PC-9 (cell line): Measurements from ENCODE around the gene RNF114. TPM values are rescaled to one million over a fixed set of nuclear protein-coding genes. Genes with fewer than 3 reads are reported as not detected.

Experiments used
- BruUV-seq: library from RNA; stranded (reverse); fragments of 400-500 nt; replicated peaks from 2 replicates; lab custom pipeline; 2021; lab: Mats Ljungman, UMichigan
- CTCF ChIA-PET: fragments of 300-600 bp; sonication (Branson Sonifier 250); formaldehyde crosslinking; loops from one replicate; lab custom pipeline; 2022; ENCODE audit warnings: antibody characterized with exemption; lab: Charles Lee
- POLR2A ChIA-PET: fragments of 300-600 bp; sonication (Branson Sonifier 250); formaldehyde crosslinking; loops from one replicate; lab custom pipeline; 2022; ENCODE audit warnings: antibody characterized with exemption; ENCODE audit not compliant: unreplicated experiment; lab: Charles Lee
- DNase-seq, 2 experiments: peaks; one replicate each; pipeline versions ENCODE4 v3.0.0 to v3.0.0-alpha.2; 2015 to 2022; ENCODE audit warnings: mixed read lengths in 1 of 2
- H2AFZ ChIP-seq: fragments of 200-600 bp; sonication (generic); 2 replicates; pipeline ENCODE4 v1.8.1; 2017; ENCODE audit warnings: antibody characterized with exemption
- H3F3A ChIP-seq: fragments of 200-600 bp; sonication (generic); 2 replicates; pipeline ENCODE4 v1.8.1; 2017; ENCODE audit warnings: antibody characterized with exemption, mild to moderate bottlenecking, low read depth; ENCODE audit not compliant: insufficient read depth
- H3K27ac ChIP-seq: fragments of 200-600 bp; sonication (generic); 2 replicates; pipeline ENCODE4 v1.6.1; 2016; ENCODE audit warnings: mixed run types
- H3K27me3 ChIP-seq: fragments of 200-600 bp; sonication (generic); 2 replicates; pipeline ENCODE4 v1.6.1; 2016; ENCODE audit warnings: low read depth, mixed run types; ENCODE audit not compliant: insufficient read depth
- H3K36me3 ChIP-seq: fragments of 200-600 bp; sonication (generic); 2 replicates; pipeline ENCODE4 v1.6.1; 2016; ENCODE audit warnings: low read depth, mixed run types
- H3K4me1 ChIP-seq: fragments of 200-600 bp; sonication (generic); replicated peaks from 2 replicates; pipeline ENCODE4 v1.6.1; 2016; ENCODE audit warnings: mixed run types; ENCODE audit not compliant: insufficient read depth
- H3K4me2 ChIP-seq: fragments of 200-600 bp; sonication (generic); 2 replicates; pipeline ENCODE4 v1.6.1; 2017; ENCODE audit warnings: mixed run types
- H3K4me3 ChIP-seq: fragments of 200-600 bp; sonication (generic); 2 replicates; pipeline ENCODE4 v1.6.1; 2016; ENCODE audit warnings: mixed run types
- H3K79me2 ChIP-seq: fragments of 200-600 bp; sonication (generic); 2 replicates; pipeline ENCODE4 v1.6.1; 2017; ENCODE audit warnings: low read depth, mixed run types
- H3K9me2 ChIP-seq: fragments of 200-600 bp; sonication (generic); 2 replicates; pipeline ENCODE4 v1.8.1; 2017; ENCODE audit warnings: mild to moderate bottlenecking; ENCODE audit not compliant: insufficient read depth
- H3K9me3 ChIP-seq: fragments of 200-600 bp; sonication (generic); 2 replicates; pipeline ENCODE4 v1.8.1; 2016; ENCODE audit warnings: low read depth; ENCODE audit not compliant: insufficient read depth
- H4K20me1 ChIP-seq: fragments of 200-600 bp; sonication (generic); 2 replicates; pipeline ENCODE4 v1.8.1; 2017; ENCODE audit not compliant: insufficient read depth
- EZH2 ChIP-seq: fragments of 200-600 bp; sonication (generic); IDR thresholded peaks from 2 replicates; pipeline ENCODE4 v1.8.0; 2017; ENCODE audit warnings: antibody characterized with exemption, low read depth
- intact Hi-C: fragments of 100-400 bp; cut with micrococcal nuclease; formaldehyde crosslinking; loops from one replicate; pipeline ENCODE4 v1.10.0; 2022; ENCODE audit not compliant: unreplicated experiment
- total RNA-seq: library from RNA; stranded (reverse); gene quantifications from 2 replicates; pipeline ENCODE4 v1.2.3, GENCODE V29; 2021
- TF ChIP-seq, protein P1 (sequence below): fragments of 200-600 bp; sonication (generic); conservative IDR thresholded peaks from 2 replicates; pipeline ENCODE4 v1.6.1; 2017; ENCODE audit warnings: mixed run types, antibody characterized with exemption, mild to moderate bottlenecking, moderate library complexity

Gene RNF114
- total RNA-seq, 1 experiment from 2014 or later = 92.5 TPM

- no peaks in the 10 kb centered on the region for H3K36me3 ChIP-seq
- H3K27ac ChIP-seq = no peak overlapping the region
- ChIA-PET POLR2A (no interaction called here), CTCF (no interaction called here)
- no peaks in the 10 kb centered on the region for H3K79me2 ChIP-seq
- H3K4me1 ChIP-seq = peaks cover 17% of the 10 kb centered on the region; the same call in 1 of the 2 replicates
- peaks cover 17% of the 10 kb centered on the region; the same call in 1 of the 2 replicates for H3F3A ChIP-seq
- H3K9me3 ChIP-seq = no peaks in the 10 kb centered on the region
- TF ChIP-seq, protein P1, sequence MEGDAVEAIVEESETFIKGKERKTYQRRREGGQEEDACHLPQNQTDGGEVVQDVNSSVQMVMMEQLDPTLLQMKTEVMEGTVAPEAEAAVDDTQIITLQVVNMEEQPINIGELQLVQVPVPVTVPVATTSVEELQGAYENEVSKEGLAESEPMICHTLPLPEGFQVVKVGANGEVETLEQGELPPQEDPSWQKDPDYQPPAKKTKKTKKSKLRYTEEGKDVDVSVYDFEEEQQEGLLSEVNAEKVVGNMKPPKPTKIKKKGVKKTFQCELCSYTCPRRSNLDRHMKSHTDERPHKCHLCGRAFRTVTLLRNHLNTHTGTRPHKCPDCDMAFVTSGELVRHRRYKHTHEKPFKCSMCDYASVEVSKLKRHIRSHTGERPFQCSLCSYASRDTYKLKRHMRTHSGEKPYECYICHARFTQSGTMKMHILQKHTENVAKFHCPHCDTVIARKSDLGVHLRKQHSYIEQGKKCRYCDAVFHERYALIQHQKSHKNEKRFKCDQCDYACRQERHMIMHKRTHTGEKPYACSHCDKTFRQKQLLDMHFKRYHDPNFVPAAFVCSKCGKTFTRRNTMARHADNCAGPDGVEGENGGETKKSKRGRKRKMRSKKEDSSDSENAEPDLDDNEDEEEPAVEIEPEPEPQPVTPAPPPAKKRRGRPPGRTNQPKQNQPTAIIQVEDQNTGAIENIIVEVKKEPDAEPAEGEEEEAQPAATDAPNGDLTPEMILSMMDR = no peak
- no peak for TF ChIP-seq EZH2
- DNase-seq = no peak
- no peaks in the 10 kb centered on the region for H4K20me1 ChIP-seq
- H3K4me3 ChIP-seq = no peak overlapping the region
- BruUV-seq = no TSS peak
- no peak overlapping the region for H2AFZ ChIP-seq
- intact Hi-C loops = no loop called here
- no peak overlapping the region for H3K4me2 ChIP-seq
- no peaks in the 10 kb centered on the region for H3K9me2 ChIP-seq
- H3K27me3 ChIP-seq = no peaks in the 10 kb centered on the region
These were observed 65.7 kb downstream of the RNF114 start for GRCh38 chr20:50001784-50002311.

GRCh38 chr20:50003253-50003656 lies 67.1 kb downstream of the RNF114 start:
- ChIA-PET POLR2A (no interaction called here), CTCF (no interaction called here)
- H3K36me3 ChIP-seq = no peaks in the 10 kb centered on the region
- DNase-seq = peak in 1 of 2 experiments; percentile 60
- H4K20me1 ChIP-seq = no peaks in the 10 kb centered on the region
- BruUV-seq = no TSS peak
- H3K4me3 ChIP-seq = no peak overlapping the region
- no peaks in the 10 kb centered on the region for H3K9me2 ChIP-seq
- intact Hi-C loops = no loop called here
- H3K27me3 ChIP-seq = no peaks in the 10 kb centered on the region
- H3K27ac ChIP-seq = no peak overlapping the region
- TF ChIP-seq, protein P1 = no peak
- TF ChIP-seq EZH2 = no peak
- peaks cover 18% of the 10 kb centered on the region; the same call in 1 of the 2 replicates for H3F3A ChIP-seq
- H3K4me1 ChIP-seq = 0 out of 2 replicates have a peak, but pooled peaks cover 8% of the 10 kb centered on the region
- H2AFZ ChIP-seq = no peak overlapping the region
- no peaks in the 10 kb centered on the region for H3K79me2 ChIP-seq
- H3K4me2 ChIP-seq = no peak overlapping the region
- H3K9me3 ChIP-seq = no peaks in the 10 kb centered on the region

Other genes with a start within 250 kb of the RNF114 start
- 61.7 and 63.1 TPM in 2 replicates for gene B4GALT5, start 222.5 kb upstream of the RNF114 start, total RNA-seq
- 12.7 and 21.4 TPM in 2 replicates for gene SLC9A8, start 123.6 kb upstream of the RNF114 start, total RNA-seq
- 7.3 and 10.9 TPM in 2 replicates for gene SPATA2, start 20.9 kb upstream of the RNF114 start, total RNA-seq
- 2.2 and 3.6 TPM in 2 replicates for gene SNAI1, start 46.6 kb downstream of the RNF114 start, total RNA-seq
- gene UBE2V1, start 176.8 kb downstream of the RNF114 start, total RNA-seq = 137 and 174 TPM in 2 replicates
- 34.8 and 37.7 TPM in 2 replicates for gene PEDS1, start 217.3 kb downstream of the RNF114 start, total RNA-seq